ENCODE results near the gene C19orf67.

C19orf67 gene

DNA sequence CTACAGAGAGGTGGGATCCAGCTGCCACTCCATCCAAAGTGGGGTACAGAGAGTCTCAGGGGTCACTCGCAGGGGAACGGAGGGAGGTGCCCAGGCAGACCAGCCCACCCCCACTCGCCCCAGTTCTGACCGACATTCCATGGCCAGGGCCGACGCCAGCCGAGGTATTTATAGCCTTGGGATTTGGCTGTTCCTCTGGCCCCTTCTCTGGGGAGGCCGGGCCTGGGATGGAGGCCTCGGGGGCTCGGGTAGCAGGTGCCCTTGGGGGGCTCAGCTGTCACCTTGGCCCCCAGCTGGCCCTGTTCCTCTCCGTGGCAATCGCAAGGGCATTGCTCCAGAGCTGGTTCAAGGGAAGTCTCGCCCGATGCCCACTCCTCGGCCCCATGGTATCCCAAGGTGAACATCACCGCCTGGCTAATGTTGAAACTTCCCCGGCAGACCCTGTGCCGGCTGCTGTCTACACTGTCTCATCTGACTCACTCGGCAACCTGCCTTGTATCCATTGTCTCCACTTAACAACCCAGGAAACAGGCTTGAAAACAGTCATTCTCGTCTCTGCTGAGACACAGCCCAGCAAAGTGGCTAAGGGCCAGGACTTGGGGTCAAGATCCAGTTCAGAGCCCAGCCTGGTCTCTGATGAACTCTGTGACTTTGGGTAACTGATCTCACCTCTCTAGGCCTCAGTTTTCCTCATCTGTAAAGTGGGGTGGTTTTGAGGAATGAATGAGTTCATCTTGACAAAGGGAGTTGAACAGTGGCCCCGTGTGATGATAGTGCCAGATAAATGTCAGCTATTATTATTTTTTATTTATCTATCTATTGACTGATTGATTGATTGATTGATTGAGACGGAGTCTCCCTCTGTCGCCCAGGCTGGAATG is 22.2 kb upstream of the C19orf67 start:
- DNase-seq (ENCODE audit: low spot score) = peak; percentile 42

DNA sequence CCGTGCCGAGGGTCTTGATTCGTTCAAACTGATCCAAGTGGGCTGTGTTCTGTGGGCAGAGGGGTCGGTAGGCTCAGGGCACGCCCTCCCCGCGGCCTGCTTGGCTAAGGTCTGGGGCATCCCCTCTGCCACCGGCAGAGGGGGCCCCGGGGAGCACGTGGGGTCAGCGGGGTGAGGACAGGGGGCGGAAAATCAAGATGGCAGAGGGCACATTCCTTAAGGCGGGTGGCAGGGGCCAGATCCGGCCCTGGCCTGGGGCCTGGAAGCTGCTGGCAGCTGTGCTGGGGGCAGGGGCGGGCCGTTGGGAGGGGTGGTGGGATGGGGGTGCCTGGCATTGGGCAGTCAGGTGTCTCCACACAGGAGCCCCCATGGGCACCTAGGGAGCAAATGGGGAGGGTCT is 21.3 kb upstream of the C19orf67 start:
- no peak for DNase-seq (ENCODE audit: low spot score)

DNA sequence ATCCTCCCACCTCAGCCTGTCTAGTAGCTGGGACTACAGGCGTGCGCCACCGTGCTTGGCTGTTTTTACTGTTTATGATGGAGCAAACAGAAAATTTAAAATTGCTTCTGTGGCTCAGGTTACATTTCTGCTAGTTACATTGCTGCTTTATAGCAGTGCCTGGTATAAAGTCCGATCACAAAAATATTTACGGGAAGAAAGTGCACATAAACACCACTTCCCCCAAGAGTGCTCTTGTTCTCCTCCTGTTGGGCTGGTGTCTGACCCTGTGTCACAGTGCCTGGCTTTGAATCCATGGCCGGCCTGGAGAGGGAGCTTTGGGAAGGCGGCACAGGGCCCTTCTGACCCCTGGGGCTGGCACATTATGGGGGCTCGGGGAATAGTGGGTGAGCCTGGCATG is 20.1 kb upstream of the C19orf67 start:
- DNase-seq (ENCODE audit: low spot score) = no peak

DNA sequence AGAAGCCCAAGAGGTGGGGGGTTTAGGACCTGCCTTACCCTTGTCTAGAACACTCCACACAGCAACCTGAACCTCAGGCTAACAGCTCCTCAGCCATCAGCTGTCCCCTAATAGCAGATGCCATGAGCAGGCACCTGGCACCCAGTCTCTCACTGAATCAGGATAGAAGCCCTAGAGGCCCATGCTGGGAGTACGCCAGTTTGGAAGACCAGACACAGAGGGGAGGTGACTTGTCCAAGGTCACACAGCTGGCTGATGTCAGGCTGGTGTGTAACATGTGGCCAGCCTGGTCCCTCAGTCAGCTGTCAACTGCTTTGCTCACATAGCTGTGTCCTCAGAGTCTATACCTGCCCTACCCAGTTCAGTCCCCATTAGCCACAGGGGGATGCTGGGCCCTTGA is 17.7 kb upstream of the C19orf67 start:
- peak; percentile 51 for DNase-seq (ENCODE audit: low spot score)

DNA sequence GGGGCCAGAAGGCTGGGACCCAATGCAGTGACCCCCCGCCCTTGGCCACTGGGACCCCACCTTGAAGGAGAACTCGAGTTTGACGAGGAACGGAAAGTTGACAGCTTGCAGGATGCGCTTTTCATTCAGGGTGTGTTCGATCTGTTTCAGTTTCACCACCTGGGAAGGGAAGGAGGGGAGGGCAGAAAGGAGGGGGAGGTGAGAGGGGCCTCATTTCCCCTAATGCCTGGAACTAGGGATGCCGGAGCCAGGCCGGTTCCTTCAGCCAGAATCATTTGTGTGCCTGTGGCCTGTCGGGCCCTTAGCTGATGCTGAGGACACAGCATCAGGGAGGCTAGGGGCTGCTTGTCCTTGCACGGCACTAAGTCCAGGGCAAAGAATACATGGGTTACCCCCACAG is 17.2 kb upstream of the C19orf67 start:
- no peak for DNase-seq (ENCODE audit: low spot score)

DNA sequence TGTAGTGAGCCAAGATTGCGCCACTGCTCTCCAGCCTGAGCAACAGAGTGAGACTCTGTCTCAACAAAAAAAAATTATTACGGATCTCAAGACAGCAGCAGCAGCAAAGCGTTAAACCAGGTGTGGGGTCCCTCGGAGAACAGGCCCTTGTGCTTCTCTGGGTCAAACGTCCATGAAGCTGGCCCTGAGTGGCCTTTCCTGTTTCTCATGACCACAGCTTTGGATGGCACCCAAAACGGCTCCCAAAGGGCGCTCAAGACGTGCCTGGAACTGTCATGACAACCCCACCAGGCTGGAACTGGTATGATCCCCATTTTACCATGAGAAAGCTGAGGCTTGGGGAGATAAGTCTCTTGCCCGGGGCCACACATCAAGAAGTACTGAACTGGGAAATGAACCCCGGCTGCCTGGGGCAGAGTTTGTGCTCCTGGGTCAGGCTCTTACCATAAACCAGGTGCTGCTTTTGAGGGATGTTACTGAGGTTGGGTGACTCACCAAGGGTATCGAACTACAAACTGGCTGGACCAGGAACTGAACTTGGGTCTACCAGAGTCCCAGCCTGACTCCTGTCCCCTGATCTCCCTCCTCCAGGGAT is 16.6 kb upstream of the C19orf67 start:
- no peak for DNase-seq (ENCODE audit: low spot score)

DNA sequence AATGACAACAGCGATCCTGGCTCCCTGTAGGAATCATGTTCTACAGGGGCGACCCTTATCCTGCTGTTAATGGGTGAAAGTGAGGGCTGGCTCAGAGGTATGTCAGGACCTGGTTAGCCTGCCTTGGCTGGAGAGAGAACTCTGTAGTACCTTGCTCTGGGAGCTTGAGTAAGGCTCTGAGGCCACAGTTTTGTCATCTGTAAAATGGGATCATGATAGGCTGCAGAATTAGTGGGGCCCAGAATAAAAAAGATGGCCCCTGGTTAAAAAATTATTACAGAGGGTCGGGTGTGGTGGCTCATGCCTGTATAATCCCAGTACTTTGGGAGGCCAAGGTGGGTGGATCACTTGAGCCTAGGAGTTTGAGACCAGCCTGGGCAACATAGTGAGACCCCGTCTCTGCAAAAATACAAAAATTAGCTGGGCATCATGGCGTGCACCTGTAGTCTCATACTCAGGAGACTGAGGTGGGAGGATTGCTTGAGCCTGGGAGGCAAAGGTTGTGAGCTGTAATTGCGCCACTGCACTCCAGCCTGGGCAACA is 15.5 kb upstream of the C19orf67 start:
- DNase-seq (ENCODE audit: low spot score) = no peak

DNA sequence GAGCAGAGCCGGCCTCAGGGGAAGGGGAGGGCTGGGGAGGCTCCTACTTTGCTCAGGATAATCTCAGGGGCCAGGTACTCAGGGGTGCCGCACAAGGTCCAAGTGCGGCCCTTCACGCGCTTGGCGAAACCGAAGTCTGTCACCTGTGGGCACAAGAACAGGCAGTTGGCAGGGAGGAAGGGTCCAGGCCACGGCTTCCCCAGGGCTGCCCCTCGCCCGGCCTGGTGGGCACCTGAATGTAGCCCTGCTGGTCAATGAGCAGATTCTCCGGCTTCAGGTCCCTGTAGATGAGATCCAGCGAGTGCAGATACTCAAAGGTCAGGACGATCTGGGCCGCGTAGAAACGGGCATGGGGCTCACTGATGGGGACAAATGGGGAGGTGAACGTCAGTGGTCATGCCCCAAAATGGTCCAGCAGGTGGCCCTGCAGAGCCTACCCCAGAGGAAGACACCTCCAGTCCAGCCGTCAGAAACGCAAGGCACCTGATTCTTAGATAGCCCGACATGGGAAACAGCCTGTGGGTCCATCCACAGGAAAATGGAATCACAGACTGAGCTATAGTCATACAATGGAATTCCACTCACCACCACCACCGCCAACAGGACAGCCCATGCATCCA is 12.1 kb upstream of the C19orf67 start:
- no peak for DNase-seq (ENCODE audit: low spot score)

DNA sequence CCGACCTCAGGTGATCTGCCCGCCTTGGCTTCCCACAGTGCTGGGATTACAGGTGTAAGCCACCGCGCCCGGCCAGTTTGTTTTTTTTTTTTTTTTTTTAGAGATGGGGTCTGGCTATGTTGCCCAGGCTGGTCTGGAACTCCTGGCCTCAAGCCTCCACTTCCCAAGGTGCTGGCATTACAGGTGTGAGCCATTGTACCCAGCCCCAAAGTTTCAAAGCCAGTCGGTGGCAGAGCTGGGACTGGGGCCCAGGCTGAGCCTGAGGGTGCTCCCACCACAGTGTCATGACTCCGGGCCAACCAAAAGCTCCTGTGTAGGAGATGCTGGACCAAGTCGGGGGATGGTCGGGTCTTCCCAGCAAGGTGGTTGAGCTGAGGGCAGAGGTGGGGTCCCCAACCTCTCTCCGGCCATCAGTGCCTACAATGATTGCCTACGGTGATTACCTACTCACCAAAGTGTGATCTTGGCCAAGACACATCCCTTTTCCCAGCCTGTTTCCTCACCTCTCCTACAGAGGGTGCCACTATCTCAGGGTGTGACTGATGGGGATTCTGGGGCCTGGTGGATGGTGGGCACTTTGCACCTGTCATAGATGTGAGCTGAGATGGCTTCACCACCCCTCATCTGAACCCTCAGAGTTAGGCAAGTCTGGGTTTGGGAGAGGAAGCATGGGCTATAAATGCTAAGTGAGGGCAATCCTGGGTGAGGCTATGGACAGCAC is 10.8 kb upstream of the C19orf67 start:
- no peak for DNase-seq (ENCODE audit: low spot score)

DNA sequence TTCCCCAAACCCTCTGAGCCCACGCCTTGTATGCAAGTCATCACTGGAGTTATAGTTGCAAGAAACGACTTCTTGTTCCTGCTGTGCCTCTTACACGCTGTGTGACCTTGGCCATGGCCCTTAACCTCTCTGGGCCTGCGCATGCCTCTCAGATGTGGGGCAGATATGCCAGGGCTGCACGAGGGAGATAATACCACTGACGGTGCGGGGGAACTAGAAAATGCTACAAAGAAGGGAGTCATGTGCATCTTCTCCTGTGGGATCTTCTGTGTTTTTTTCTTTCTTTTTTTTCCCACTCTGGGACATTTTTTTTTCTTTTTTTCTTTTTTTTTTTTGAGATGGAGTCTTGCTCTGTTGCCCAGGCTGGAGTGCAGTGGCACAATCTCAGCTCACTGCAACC is 9.3 kb upstream of the C19orf67 start:
- no peak for DNase-seq (ENCODE audit: low spot score)

DNA sequence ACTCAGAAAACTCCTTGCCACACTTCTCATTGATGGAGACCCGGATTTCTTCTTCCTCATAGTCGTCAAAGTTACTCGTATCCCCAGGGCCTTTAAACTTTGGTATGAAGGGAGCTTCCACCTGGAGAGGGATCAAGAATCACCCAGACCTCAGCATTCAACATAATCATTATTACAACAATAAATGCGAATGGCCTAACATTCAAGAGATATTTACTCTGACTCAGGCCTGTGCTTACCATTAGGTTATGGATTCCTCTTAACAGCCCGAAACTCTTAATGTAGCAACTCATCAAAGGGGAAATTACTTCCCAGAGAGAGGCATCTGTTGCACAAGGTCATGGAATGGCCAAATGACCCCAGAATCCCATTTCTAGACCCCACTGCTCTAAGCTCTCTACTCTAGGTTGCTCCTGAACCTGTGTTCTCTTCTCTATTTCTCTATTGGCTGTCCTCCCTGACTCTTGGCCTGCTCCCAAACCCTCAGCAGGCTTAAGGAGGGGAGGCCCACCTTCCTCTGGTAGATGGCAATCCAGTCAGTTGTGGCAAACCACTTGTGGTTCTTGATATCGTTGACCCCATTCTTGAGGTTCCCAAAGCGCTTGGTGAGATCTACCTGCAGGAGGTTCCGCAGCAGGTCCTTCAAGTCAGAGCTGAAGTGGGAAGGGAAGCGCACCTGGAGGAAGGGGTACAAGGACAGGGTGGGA is 7.7 kb upstream of the C19orf67 start:
- DNase-seq (ENCODE audit: low spot score) = no peak

DNA sequence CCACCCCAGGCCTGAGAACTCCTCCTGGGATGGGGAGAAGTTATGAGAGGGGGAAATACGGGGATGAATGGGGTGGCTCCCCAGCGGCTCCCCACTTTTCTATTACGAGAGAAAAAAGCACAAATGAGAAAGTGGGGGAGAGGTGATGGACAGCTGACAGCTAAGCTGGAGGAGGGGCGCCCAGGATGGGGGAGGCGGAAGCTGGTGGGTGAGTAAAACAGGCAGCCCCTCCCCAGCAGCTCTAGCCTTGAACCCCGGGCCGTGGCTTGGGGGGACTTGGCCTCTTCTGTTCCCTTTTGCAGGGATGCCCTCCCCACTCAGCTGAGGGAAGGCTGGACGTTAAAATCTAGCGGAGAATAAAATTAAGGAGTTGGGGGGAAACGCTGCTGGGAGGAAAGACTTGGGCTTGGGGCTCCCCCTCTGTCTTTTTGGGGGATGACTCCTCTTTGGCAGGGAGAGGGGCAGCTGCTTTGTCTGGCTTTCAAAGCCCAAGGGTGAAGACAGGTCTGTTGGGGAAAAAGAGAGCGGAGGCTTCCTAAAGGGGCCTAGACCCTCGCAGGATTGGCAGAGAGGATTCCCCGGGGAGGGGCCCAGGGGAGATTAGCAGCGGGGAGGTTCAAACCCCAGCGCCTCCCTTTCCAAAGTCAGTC is 6.4 kb upstream of the C19orf67 start:
- DNase-seq (ENCODE audit: low spot score) = no peak

DNA sequence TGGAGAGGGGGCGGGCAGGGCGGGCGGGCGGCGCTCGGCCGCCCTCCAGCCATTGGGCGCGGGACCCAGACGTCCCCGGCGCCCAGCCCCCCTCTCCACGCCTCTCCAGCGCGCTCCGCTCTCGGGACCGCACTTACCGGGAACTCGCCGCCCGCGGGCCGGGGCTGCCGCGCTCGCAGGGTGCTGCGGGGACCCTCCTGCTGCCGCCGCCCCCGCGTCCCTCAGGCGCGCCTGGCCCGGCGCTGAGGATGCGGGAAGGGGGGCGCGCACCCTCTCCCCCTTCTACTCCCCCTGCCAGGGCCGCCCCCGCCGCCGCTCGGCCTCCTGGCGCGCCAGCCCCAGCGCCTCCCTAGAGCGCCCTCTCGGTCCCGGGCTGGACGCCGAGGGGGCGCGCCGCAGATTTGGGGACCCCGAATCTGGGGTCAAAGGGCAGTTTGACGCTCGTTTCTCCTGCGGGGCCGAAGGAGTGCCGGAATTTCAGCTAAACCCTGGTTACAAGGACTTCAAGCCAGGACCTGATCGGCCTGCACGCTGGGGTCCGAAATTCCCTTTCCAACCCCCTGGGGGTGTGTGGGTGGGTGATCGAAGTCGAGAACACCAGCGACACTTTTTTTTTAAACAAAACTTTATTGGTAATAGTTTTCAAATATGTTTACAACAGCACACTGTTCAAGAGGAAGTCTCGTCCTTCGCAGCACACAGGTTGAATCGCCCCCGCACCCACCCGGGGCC is 5.7 kb upstream of the C19orf67 start:
- DNase-seq (ENCODE audit: low spot score) = peak; percentile 85

DNA sequence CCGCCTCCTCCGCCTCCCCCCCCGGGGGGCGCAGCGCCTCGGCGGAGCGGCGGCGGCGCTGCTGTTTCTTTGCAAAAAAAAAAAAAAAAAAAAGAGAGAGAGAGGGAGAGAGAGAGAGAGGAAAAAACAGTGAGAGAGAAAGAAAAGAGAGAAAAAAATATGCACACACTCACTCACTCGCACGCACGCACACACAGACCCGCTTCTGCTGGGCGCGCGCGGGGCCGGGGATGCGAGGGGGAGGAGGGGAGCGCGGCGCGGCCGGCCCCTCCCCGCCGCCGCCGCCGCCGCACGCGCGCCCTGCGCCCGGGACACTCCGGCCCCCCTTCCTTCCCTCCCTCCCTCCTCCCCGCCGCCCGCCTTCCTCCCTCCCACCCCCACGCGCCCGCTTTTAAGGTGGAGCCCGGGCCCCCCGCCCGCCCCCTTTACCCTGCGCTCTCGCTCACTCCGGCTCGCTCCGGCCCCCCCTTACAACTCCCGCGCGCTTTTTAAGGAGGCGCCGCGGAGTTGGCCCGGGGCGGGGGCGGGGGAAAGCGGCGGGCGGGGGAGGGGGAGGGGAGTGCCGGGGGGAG is 5.0 kb upstream of the C19orf67 start, which contains the start of gene SAMD1:
Gene SAMD1, minus strand, starts transcription at position 243 of the 572 bp plus-strand sequence.
- DNase-seq (ENCODE audit: low spot score) = peak; percentile 85

DNA sequence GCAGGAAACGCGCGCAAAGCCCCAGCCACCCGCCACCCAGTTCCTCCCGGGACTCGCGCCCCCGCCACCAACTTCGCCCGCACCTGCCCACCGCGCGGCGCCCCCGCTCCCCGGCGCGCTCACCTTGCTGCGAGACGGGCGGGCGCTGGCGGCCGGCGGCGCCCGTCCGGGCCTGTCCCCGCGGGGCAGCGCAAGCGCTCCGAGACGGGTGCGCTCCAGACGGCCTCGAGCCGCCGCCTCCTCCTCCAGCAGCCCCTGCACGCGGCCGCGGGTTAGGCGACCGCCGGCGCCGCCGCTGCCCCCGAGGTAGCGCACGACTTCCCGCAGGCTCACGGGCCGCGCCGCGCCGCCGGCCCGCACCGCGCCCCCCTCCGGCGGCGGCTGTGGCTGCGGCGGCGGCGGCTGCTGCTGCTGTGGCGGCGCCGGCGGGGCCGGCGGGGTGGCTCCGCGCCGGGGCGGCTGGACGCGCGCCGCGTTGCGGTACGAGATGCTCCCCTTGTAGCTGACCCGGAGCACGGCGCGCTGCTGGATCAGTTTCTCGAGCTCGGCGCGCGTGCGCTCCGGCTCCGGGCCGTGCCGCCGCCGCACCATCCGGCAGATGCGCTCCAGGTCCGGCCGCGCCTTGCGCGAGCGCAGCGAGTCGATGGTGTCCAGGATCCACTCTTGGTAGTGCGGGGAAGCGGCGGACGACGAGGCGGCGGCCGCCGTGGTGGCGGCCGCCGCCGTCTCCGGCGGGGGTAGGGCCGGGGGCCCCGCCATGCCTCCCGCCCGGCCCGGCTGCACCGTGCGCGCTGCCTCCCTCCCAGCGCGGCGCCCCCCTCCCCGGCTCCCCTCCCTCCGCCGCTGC is 4.3 kb upstream of the C19orf67 start:
- peak; percentile 62 for DNase-seq (ENCODE audit: low spot score)

DNA sequence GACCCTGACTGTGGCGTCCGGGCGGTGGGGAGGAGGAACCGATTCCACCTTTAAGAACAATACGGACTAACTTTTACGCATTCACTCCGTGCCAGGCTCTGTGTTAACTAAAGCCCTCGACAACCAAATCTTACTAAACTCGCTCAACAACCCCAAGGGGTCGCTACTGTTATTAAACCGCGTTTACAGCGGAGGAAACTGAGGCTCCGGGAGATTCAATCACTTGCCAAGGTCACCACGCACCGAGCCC is 3.8 kb upstream of the C19orf67 start:
- DNase-seq (ENCODE audit: low spot score) = no peak

DNA sequence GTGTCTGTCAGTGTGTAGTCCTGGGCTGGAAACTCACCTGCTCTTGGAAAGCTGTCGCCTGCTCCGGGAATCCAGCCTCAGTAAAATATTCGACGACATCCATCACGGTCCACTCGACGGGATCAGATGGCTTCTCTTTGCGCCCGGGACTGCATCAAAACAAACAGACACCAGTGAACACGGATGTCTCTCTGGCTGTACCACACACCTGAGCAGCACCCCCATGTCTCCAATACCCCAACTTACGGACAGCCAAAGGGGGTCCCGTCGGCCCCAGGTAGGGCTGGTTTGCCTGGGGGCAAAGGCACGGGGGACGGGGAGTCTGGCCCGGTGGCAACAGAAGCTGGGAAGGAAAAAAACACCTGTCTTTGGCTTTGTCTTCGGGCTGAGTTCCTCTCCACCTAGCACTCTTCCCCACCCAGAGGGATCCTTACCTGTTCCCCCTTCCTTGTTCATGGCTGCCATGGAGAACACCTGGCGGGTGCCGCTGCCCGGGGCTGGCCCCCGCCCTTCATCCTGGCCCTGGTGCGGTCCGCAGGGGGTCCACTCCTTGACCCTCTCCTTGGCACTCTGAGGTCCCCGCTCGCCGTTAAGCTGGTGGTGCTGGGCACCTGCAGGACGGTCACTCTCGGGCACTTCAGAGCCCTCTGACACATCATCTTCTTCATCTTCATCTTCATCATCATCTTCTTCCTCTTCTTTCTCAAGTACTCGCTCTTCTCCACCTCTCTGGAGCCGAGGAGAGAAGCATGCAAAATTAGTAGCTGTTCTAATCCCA is 3.2 kb upstream of the C19orf67 start:
- no peak for DNase-seq (ENCODE audit: low spot score)

DNA sequence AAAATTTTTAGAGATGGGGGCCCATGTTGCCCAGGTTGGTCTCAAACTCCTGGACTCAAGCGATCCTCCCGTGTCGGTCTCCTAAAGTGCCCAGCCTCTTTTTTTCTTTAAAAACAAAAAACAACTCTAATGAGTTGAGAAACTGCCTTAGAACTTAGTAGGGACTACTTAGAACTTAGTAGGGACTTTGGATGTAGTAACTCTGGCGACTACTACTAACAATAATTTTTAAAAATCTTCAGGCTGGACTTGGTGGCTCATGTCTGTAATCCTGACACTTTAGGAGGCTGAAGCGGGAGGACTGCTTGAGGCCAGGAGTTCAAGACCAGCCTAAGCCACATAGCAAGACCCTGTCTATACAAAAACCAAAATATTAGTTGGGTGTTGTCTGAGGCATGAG is 515 bp upstream of the C19orf67 start:
- no peak for DNase-seq (ENCODE audit: low spot score)

DNA sequence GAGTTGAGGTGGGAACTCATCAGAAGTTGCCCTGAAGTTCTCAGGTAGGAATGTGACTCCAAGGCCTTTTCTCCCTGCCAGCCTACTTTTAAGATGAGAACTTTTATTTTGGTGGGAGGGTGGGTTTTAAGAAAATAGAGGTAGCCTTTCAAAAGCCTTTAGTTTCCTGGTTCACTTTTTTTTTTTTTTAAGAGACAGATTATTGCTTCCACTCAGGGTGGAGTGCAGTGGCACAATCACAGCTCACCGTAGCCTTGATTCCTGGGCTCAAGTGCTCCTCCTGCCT is 3.0 kb downstream of the C19orf67 start:
- DNase-seq (ENCODE audit: low spot score) = no peak
